GM12878 (cell line): Measurements from ENCODE around the gene FRMD5. TPM values are rescaled to one million over a fixed set of nuclear protein-coding genes. Genes with fewer than 3 reads are reported as not detected.

ENCODE experiments used
- ATAC-seq: fragments of 200-7000 bp; cut with Tn5 transposase; 3 replicates; pipeline ENCODE4 v1.9.1; 2020; ENCODE audit warnings: mild to moderate bottlenecking, moderate library complexity
- BruUV-seq: library from RNA; stranded (reverse); fragments of 400-500 nt; replicated peaks from 2 replicates; lab custom pipeline; 2021; lab: Mats Ljungman, UMichigan
- CTCF ChIA-PET: fragments of 300-600 bp; sonication (Branson Sonifier 250); formaldehyde crosslinking; extraction: SDS; loops from one replicate; lab custom pipeline; 2021; ENCODE audit warnings: inconsistent platforms; lab: Yijun Ruan, JAX
- POLR2A ChIA-PET: fragments of 350-600 bp; formaldehyde crosslinking; extraction: SDS; loops from one replicate; lab custom pipeline; 2021; ENCODE audit warnings: inconsistent platforms; lab: Charles Lee
- RAD21 ChIA-PET: fragments of 300-600 bp; sonication (Branson Sonifier 250); formaldehyde crosslinking; loops from one replicate; lab custom pipeline; 2023; ENCODE audit warnings: antibody characterized with exemption; ENCODE audit not compliant: unreplicated experiment; lab: Charles Lee
- SMC1A ChIA-PET: fragments of 300-600 bp; sonication (Branson Sonifier 250); formaldehyde crosslinking; loops from one replicate; lab custom pipeline; 2023; ENCODE audit not compliant: unreplicated experiment, uncharacterized antibody; lab: Charles Lee
- DNase-seq: peaks from one replicate; pipeline ENCODE4 v3.0.0-alpha.2; 2011; ENCODE audit warnings: low read depth, low spot score
- FAIRE-seq: peaks from 3 replicates; lab custom pipeline; 2011; peaks lifted over from hg19 to GRCh38; lab: Jason Lieb, UNC
- H2AFZ ChIP-seq: 2 replicates; pipeline ENCODE4 v1.6.0; 2011; ENCODE audit warnings: low read depth, low read length, control low read depth; ENCODE audit not compliant: control insufficient read depth
- H3K27ac ChIP-seq: 2 replicates; pipeline ENCODE4 v1.5.1; 2011; ENCODE audit warnings: control low read depth; ENCODE audit not compliant: control insufficient read depth, insufficient read depth
- H3K27me3 ChIP-seq, 2 experiments: replicated peaks in 1 of 2; 2 replicates each; pipeline versions ENCODE4 v1.6.0 to v1.6.1; 2011; ENCODE audit warnings: low read length in 1 of 2; ENCODE audit not compliant: control insufficient read depth in 2 of 2, insufficient read depth in 2 of 2
- H3K36me3 ChIP-seq, 2 experiments: 2 replicates each; pipeline ENCODE4 v1.5.1; 2011; ENCODE audit warnings: low read length in 1 of 2; ENCODE audit not compliant: control insufficient read depth in 2 of 2, insufficient read depth in 2 of 2
- H3K4me1 ChIP-seq: 2 replicates; pipeline ENCODE4 v1.6.1; 2011; ENCODE audit warnings: mild to moderate bottlenecking, low read length, moderate library complexity, mixed read lengths; ENCODE audit not compliant: control insufficient read depth, insufficient read depth
- H3K4me2 ChIP-seq: 2 replicates; pipeline ENCODE4 v1.6.0; 2011; ENCODE audit warnings: control low read depth; ENCODE audit not compliant: control insufficient read depth, insufficient read depth
- H3K4me3 ChIP-seq: fragments of 200-600 bp; sonication (generic); 2 replicates; pipeline ENCODE4 v1.5.1; 2016
- H3K79me2 ChIP-seq: 2 replicates; pipeline ENCODE4 v1.6.0; 2011; ENCODE audit warnings: low read length; ENCODE audit not compliant: control insufficient read depth, insufficient read depth
- H3K9ac ChIP-seq: 2 replicates; pipeline ENCODE4 v1.8.0; 2011; ENCODE audit warnings: low read length, control low read depth, mixed read lengths; ENCODE audit not compliant: control insufficient read depth, insufficient read depth
- H3K9me3 ChIP-seq: replicated peaks from 3 replicates; pipeline ENCODE4 v1.5.1; 2011; ENCODE audit warnings: mild to moderate bottlenecking, low read length; ENCODE audit not compliant: control insufficient read depth, insufficient read depth
- H4K20me1 ChIP-seq: 2 replicates; pipeline ENCODE4 v1.6.0; 2011; ENCODE audit not compliant: control insufficient read depth, insufficient read depth
- BACH1 ChIP-seq: fragments of 450-650 bp; IDR thresholded peaks from 2 replicates; pipeline ENCODE4 v1.6.1; 2017; ENCODE audit warnings: mild to moderate bottlenecking, borderline replicate concordance
- CTCF ChIP-seq, 3 experiments: IDR thresholded peaks in 2 of 3; conservative IDR thresholded peaks in 1 of 3; 2 replicates each; pipeline ENCODE4 v1.5.1; 2011; ENCODE audit warnings: low read depth in 3 of 3, low read length in 3 of 3, mild to moderate bottlenecking in 3 of 3, control low read depth in 2 of 3, moderate library complexity in 2 of 3, inconsistent platforms in 1 of 3, mixed read lengths in 1 of 3; ENCODE audit not compliant: control insufficient read depth in 2 of 3, insufficient read depth in 1 of 3; ENCODE audit errors: extremely low read depth in 1 of 3
- E2F4 ChIP-seq: IDR thresholded peaks from 2 replicates; pipeline ENCODE4 v1.6.1; 2012; ENCODE audit warnings: low read depth, low read length, improper control_type of control experiment
- E2F8 ChIP-seq: fragments of 450-650 bp; IDR thresholded peaks from 2 replicates; pipeline ENCODE4 v1.6.1; 2018; ENCODE audit warnings: mild to moderate bottlenecking, low read depth, moderate library complexity; ENCODE audit not compliant: partially characterized antibody
- ESRRA ChIP-seq: IDR thresholded peaks from 2 replicates; pipeline ENCODE4 v1.6.1; 2012; ENCODE audit warnings: mild to moderate bottlenecking, low read length, improper control_type of control experiment
- FOS ChIP-seq: IDR thresholded peaks from 3 replicates; pipeline ENCODE4 v1.6.1; 2011; ENCODE audit warnings: borderline replicate concordance; ENCODE audit not compliant: insufficient read length; ENCODE audit errors: extremely low read depth
- HDAC6 ChIP-seq: fragments of 200-600 bp; sonication (generic); IDR thresholded peaks from one replicate; pipeline ENCODE4 v1.8.0; 2017; ENCODE audit warnings: antibody characterized with exemption; ENCODE audit not compliant: unreplicated experiment
- MYB ChIP-seq: fragments of 150-350 bp; IDR thresholded peaks from 2 replicates; pipeline ENCODE4 v1.6.1; 2014; ENCODE audit warnings: mild to moderate bottlenecking, low read depth, low read length, borderline replicate concordance
- POU2F2 ChIP-seq: IDR thresholded peaks from 3 replicates; pipeline ENCODE4 v1.6.1; 2011; ENCODE audit warnings: low read depth, mild to moderate bottlenecking, low read length, borderline replicate concordance
- RBBP5 ChIP-seq: fragments of 200-600 bp; sonication (generic); conservative IDR thresholded peaks from 2 replicates; pipeline ENCODE4 v1.6.1; 2016
- RELA ChIP-seq: fragments of 450-650 bp; IDR thresholded peaks from 2 replicates; pipeline ENCODE4 v1.8.0; 2014; ENCODE audit warnings: borderline replicate concordance; ENCODE audit not compliant: partially characterized antibody
- STAT1 ChIP-seq: fragments of 450-650 bp; conservative IDR thresholded peaks from 2 replicates; pipeline ENCODE4 v1.6.1; 2014; ENCODE audit warnings: antibody characterized with exemption, mild to moderate bottlenecking
- TAF1 ChIP-seq: IDR thresholded peaks from 2 replicates; pipeline ENCODE4 v1.6.1; 2011; ENCODE audit warnings: mild to moderate bottlenecking, low read depth, low read length, borderline replicate concordance
- WRNIP1 ChIP-seq: IDR thresholded peaks from 2 replicates; pipeline ENCODE4 v1.6.1; 2011; ENCODE audit warnings: low read depth, low read length, improper control_type of control experiment, borderline replicate concordance
- ZBED1 ChIP-seq: IDR thresholded peaks from 2 replicates; pipeline ENCODE4 v1.6.1; 2016; ENCODE audit warnings: borderline replicate concordance
- ZNF207 ChIP-seq: fragments of 450-650 bp; IDR thresholded peaks from 2 replicates; pipeline ENCODE4 v1.6.1; 2014; ENCODE audit warnings: antibody characterized with exemption, mild to moderate bottlenecking, borderline replicate concordance
- ZNF384 ChIP-seq: IDR thresholded peaks from 2 replicates; pipeline ENCODE4 v1.6.1; 2012; ENCODE audit warnings: low read depth, mild to moderate bottlenecking, low read length, improper control_type of control experiment, borderline replicate concordance
- WGBS: methylation state at CpG from one replicate; pipeline ENCODE4 v1.1.6; 2016; ENCODE audit warnings: low lambda C conversion rate; ENCODE audit not compliant: insufficient replicate concordance, insufficient coverage; ENCODE audit errors: missing lambda C conversion rate; 5-methylcytosine and 5-hydroxymethylcytosine counted together
- in situ Hi-C: fragments of 300-500 bp; cut with MboI; formaldehyde crosslinking; loops from 9 replicates; pipeline ENCODE4 v1.14.3; 2018; ENCODE audit warnings: mixed read lengths
- intact Hi-C: fragments of 100-400 bp; cut with micrococcal nuclease; formaldehyde crosslinking; loops from one replicate; pipeline ENCODE4 v1.14.2; 2022; ENCODE audit not compliant: unreplicated experiment
- polyA plus RNA-seq, 11 experiments: library from polyadenylated mRNA; depleted of rRNA in 4 of 11; unstranded in 6 of 11; stranded (reverse) in 5 of 11; fragments of >200 nt; fragmentation: Nextera tagmentation in 4 of 11; fragmentation: Illumina TruSeq in 1 of 11; extraction: Ambion mirVana in 4 of 11; extraction: Trizol in 1 of 11; gene quantifications; 1 replicate in 1 of 11; 2 replicates in 10 of 11; pipeline versions ENCODE4 v1.2.1 to v1.2.3, GENCODE V29; 2011 to 2016; ENCODE audit warnings: inconsistent platforms in 2 of 11, missing spikeins in 2 of 11, low read depth in 1 of 11
- total RNA-seq, 4 experiments: library from RNA; depleted of rRNA in 3 of 4; stranded (reverse); fragments of >200 nt in 3 of 4; fragmentation: Illumina TruSeq in 1 of 4; extraction: Trizol in 1 of 4; gene quantifications; 2 replicates each; pipeline versions ENCODE4 v1.2.1 to v1.2.3, GENCODE V29; 2013 to 2021

The FRMD5 gene
- total and polyA plus RNA-seq, 10 of the 15 experiments (the other 5 are each of a cell fraction or from before 2014, with no cell fraction given) = 0.26 to 6.4 (median 0.68) TPM; not detected in 1

- TF ChIP-seq POU2F2 (no peak), FOS (no peak), E2F4 (no peak), RBBP5 (no peak), HDAC6 (no peak)
Observed at GRCh38 chr15:43899928-43900327, 295.1 kb downstream of the FRMD5 start (continued).

- TF ChIP-seq MYB (no peak), E2F8 (no peak), ESRRA (no peak), STAT1 (no peak), TAF1 (no peak), WRNIP1 (no peak), ZNF384 (no peak), ZBED1 (no peak), BACH1 (no peak), CTCF (IDR thresholded peaks at IDR 0.05 in 2 of 3, conservative IDR thresholded peaks at IDR 0.05 in 1 of 3; ENCODE audit: control insufficient read depth in 2 of 3, extremely low read depth in 1 of 3, insufficient read depth in 1 of 3, low read depth in 3 of 3, low read length in 3 of 3) (no peak), RELA (no peak), ZNF207 (no peak), E2F4 (no peak)
- no peak for ATAC-seq
- H3K4me1 ChIP-seq = no peaks in the 10 kb centered on the region
- no peak overlapping the region for H3K4me2 ChIP-seq
- H3K4me3 ChIP-seq = no peak overlapping the region
- H4K20me1 ChIP-seq = no peaks in the 10 kb centered on the region
- no peak overlapping the region for H3K27ac ChIP-seq
- no peaks in the 10 kb centered on the region for H3K36me3 ChIP-seq
- 83% methylated on average over 2 of the region's 2 CpGs for WGBS
- in situ Hi-C loops (no loop called here), intact Hi-C loops (no loop called here)
- no TSS peak for BruUV-seq
- no peak for DNase-seq
- RAD21 ChIA-PET = no interaction called here
- SMC1A ChIA-PET = no interaction called here
- no peak overlapping the region for H3K9ac ChIP-seq
- no peaks in the 10 kb centered on the region for H3K9me3 ChIP-seq
- POLR2A ChIA-PET = no interaction called here
- H3K27me3 ChIP-seq = no peaks in the 10 kb centered on the region
- CTCF ChIA-PET = interaction anchor here (0.5 to 1.0 kb wide), 3 partner anchors 18 to 1909 kb away, joined by 3 read pairs; no protein-coding TSS in a partner anchor
- FAIRE-seq = no peak
- H2AFZ ChIP-seq = no peak overlapping the region
- H3K79me2 ChIP-seq = no peaks in the 10 kb centered on the region
Observed at GRCh38 chr15:43898891-43899290, 296.2 kb downstream of the FRMD5 start.
